GM12865 (cell line): Measurements from ENCODE around the gene LRRC74A.

Experiments
- DNase-seq: peaks from one replicate; pipeline ENCODE4 v3.0.0; 2010; ENCODE audit warnings: low read depth
- H3K4me3 ChIP-seq: 2 replicates; pipeline ENCODE4 v1.5.1; 2011; ENCODE audit warnings: mild to moderate bottlenecking, low read depth, low read length, control low read depth
- TF ChIP-seq, protein P1 (sequence below): IDR thresholded peaks from 2 replicates; pipeline ENCODE4 v1.5.1; 2011; ENCODE audit warnings: low read length, control low read depth, low read depth, inconsistent platforms; ENCODE audit not compliant: insufficient read depth; ENCODE audit errors: missing control alignments

LRRC74A gene

DNA sequence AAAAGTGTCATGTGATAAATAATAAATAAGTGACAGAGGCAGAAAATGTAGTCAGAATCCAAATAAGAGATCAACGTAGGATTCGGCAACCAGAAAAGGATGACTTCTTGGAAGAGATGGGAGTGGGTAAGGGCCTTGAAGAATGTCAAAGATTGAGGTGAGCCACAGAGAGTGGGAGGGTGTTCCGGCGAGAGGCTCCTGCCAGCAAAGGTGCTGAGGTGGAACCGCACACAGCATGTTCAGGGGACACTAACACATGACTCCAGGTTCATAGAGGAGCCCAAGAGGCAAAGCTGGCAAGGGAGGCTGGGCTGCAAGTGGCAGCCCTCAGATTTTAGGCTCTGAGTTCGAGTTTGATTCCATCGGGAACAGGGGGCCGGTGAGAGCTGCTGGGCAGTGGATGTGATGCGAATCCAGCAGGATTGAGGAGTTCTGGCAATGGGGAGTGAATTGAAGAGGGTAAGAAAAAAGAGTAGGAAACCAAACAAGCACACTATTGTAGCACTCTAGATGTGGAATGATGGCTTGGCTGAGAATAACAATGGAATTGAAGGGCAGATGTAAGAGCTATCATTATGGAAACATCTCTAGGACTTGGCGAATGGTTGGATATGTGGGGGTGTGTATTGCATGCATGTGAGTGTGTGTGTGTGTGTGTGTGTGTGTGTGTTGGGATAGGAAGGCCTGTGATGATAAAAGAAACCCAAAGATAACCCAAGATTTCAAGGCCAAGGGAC lies 36.5 kb downstream of the LRRC74A start:
- peak; percentile 26 for DNase-seq
- H3K4me3 ChIP-seq, result no peak overlapping the region

DNA sequence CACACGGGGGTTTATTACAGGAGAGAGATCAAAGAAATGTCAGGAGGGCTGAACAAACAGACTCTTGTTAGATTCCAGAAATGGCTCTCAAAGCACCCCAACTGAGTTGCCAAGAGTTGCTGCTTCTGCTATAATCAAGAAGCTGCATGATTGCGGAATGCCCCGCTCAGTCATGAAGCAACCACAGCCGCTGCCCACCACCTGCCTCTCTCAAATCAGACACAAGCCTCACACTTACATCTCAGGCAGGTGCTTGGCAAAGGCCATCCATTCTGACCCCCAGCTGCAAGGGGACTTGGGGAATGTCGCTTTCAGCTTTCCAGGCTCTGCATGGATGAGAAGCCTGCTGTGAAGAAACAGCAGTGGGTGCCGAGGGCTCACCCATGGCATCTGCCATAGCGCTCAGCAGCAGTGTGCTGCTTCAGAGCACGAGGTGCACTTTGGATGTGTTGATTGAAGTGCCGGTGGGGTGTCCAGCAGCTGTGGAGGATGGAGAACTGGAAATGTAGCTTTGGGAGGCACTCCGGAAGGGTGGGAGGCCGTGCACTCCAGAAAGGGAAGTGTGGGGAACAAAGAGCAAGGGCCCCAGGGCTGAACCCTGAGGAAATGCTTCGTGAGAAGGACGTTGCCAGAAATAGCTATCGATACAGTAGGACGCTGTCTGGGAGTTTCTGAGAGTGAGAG lies 37.7 kb downstream of the LRRC74A start:
- TF ChIP-seq, protein P1, sequence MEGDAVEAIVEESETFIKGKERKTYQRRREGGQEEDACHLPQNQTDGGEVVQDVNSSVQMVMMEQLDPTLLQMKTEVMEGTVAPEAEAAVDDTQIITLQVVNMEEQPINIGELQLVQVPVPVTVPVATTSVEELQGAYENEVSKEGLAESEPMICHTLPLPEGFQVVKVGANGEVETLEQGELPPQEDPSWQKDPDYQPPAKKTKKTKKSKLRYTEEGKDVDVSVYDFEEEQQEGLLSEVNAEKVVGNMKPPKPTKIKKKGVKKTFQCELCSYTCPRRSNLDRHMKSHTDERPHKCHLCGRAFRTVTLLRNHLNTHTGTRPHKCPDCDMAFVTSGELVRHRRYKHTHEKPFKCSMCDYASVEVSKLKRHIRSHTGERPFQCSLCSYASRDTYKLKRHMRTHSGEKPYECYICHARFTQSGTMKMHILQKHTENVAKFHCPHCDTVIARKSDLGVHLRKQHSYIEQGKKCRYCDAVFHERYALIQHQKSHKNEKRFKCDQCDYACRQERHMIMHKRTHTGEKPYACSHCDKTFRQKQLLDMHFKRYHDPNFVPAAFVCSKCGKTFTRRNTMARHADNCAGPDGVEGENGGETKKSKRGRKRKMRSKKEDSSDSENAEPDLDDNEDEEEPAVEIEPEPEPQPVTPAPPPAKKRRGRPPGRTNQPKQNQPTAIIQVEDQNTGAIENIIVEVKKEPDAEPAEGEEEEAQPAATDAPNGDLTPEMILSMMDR, result no peak
- H3K4me3 ChIP-seq, result no peak overlapping the region
- peak; percentile 52 for DNase-seq

More for the DNA sequence above, 36.5 kb downstream of the LRRC74A start:
- TF ChIP-seq, protein P1, result no peak

DNA sequence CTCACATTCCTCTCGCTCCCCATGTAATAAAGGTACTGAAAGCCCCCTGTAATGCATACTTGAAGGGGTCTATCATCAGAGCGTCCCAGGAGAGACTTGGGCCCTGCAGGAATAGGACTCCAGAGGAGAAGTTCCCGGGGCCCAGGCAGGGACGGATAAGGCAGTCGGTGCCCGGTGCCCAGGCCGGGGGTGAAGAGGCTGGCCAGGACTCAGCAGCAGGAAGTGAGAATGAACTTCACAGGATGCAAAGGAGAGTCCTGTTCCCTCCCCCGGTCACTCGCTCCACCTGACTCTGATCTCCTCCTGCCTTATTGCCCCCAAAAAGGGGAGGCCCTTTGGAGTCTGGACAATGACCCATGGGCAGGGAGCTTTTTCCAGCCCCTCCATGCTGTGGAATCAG lies 40.2 kb downstream of the LRRC74A start:
- H3K4me3 ChIP-seq, result no peak overlapping the region
- no peak for DNase-seq
- TF ChIP-seq, protein P1, result no peak

DNA sequence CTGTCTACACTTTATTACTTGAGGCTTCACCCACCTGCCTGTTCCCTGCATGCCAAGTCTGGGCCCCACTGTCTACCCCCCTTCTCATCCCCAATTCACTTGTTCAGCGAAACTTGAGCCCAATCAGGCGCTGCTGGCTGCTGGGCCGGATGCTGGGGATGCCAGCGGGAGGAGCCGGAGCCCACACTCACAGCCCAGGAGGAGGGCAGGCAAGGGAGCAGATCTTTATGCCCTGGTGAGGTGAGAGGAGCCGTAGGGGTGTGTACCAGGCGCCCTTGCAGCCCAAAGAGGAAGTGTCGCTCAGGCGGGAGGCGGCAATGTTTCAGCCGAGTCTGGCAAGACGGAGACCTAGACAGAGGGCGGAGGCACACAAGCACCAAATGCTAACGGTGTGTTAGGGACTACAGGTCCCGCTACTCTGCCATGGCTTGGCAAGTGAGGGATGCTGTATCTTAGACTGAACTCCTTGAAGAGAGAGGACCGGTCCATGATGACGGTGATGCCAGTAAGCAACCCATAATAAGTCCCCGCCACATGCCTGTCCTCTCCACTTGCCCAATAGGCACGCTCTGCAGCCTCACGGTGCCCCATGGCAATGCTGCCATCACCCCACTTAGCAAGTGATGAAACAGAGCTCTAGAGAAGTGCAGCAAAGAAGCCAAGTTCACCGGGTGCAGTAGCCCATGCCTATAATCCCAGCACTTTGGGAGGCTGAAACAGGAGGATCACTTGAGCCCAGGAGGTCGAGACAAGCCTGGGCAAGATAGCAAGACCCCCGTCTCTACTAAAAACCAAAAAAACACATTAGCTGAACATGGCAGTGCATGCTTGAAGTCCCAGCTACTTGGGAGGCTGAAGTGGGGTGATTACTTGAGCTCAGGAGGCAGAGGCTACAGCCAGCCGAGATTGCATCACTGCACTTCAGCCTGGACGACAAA lies 41.6 kb downstream of the LRRC74A start:
- DNase-seq, result peak; percentile 24
- no peak overlapping the region for H3K4me3 ChIP-seq
- TF ChIP-seq, protein P1, result no peak

DNA sequence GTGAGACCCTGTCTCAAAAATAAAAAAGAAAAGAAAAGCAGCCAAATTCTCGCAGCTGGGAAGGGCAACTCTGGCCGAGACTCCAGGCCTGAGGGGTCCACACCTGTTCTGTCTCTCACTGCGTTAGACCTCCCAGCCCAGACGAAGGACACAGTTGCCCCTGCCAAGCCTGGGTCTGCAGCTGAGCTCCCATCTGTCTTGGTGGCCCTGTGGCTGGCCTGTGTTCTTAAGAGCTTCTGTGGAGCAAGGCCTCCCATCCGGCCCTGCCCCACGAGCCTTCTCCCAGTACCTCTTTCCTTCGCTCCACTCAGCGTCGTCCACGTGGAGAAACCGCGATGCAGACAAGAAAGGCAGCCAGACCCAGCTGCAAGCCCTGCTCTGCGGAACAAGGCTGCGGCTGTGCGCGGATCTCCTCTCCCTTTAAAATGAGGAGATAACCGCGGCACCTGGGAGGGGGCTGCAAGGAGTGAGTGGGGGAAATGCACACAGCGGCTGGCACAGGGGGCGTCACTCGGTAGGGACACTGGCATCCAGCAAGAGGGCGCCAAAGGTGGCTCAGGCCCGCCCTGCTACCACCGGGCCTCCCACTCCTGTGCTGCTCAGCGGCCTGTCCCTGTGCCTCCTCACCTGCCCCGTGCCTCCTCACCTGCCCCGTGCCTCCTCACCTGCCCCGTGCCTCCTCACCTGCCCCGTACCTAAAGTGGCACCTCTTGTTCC lies 42.4 kb downstream of the LRRC74A start:
- no peak for DNase-seq
- TF ChIP-seq, protein P1, result no peak
- no peak overlapping the region for H3K4me3 ChIP-seq

DNA sequence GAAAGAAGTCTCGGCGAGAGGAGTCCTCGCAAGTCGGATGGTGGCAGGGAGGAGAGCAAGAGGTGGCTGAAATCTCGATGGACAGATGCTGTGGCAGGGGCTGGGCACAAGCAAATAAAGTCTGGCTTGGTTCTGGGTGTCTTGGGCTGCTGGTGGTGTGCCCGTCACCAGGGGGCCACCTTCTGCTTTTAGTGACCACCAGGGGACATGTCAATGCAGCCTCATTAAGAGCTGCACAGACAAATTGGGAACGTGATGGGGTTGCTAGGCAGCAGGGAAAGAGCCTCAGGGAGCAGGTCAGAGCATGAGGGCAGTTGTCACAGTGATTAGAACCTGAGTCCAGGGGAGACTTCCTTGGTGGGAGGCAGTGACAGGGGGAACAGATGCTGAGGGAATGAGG lies 44.0 kb downstream of the LRRC74A start:
- peak; percentile 36 for DNase-seq
- TF ChIP-seq, protein P1, result peak; percentile 18
- H3K4me3 ChIP-seq, result no peak overlapping the region
